Panc1 (cell line): ENCODE measurements around the gene RNF225. TPM values are rescaled to one million over a fixed set of nuclear protein-coding genes. Genes with fewer than 3 reads are reported as not detected.

ENCODE experiments used
- ATAC-seq: fragments of 200-7000 bp; cut with Tn5 transposase; 2 replicates; pipeline ENCODE4 v1.9.1; 2020; ENCODE audit warnings: mild to moderate bottlenecking, moderate library complexity
- BruUV-seq: library from RNA; stranded (reverse); fragments of 400-500 nt; replicated peaks from 2 replicates; lab custom pipeline; 2021; lab: Mats Ljungman, UMichigan
- CTCF ChIA-PET: fragments of 300-600 bp; sonication (Branson Sonifier 250); formaldehyde crosslinking; loops from one replicate; lab custom pipeline; 2022; ENCODE audit warnings: antibody characterized with exemption; lab: Charles Lee
- POLR2A ChIA-PET: fragments of 300-600 bp; sonication (Branson Sonifier 250); formaldehyde crosslinking; loops from one replicate; lab custom pipeline; 2022; ENCODE audit warnings: antibody characterized with exemption; lab: Charles Lee
- DNase-seq: peaks from one replicate; pipeline ENCODE4 v3.0.0-alpha.2; 2010; ENCODE audit warnings: low read depth, low spot score
- H3K27ac ChIP-seq: 2 replicates; pipeline ENCODE4 v1.5.1; 2011; ENCODE audit warnings: mild to moderate bottlenecking, low read length, inconsistent platforms
- H3K27me3 ChIP-seq: fragments of 200-500 bp; sonication (Bioruptor generic); 2 replicates; pipeline ENCODE4 v1.6.0; 2014; ENCODE audit warnings: low read length, inconsistent platforms; ENCODE audit not compliant: control insufficient read depth, insufficient read depth
- H3K36me3 ChIP-seq: fragments of 200-500 bp; sonication (Bioruptor generic); 2 replicates; pipeline ENCODE4 v1.5.1; 2014; ENCODE audit warnings: inconsistent platforms, mild to moderate bottlenecking, low read length, moderate library complexity; ENCODE audit not compliant: control insufficient read depth, insufficient read depth
- H3K4me1 ChIP-seq: 2 replicates; pipeline ENCODE4 v1.5.1; 2011; ENCODE audit warnings: inconsistent platforms, mild to moderate bottlenecking, low read length, moderate library complexity; ENCODE audit not compliant: control insufficient read depth, insufficient read depth
- H3K4me3 ChIP-seq, 2 experiments: 2 replicates each; pipeline ENCODE4 v1.5.1; 2011 to 2012; ENCODE audit warnings: low read depth in 2 of 2, low read length in 2 of 2, mild to moderate bottlenecking in 2 of 2, inconsistent platforms in 1 of 2, moderate library complexity in 1 of 2
- H3K9me3 ChIP-seq: fragments of 200-500 bp; sonication (Bioruptor generic); 2 replicates; pipeline ENCODE4 v1.5.1; 2014; ENCODE audit warnings: low read depth, mild to moderate bottlenecking, inconsistent platforms, low read length, moderate library complexity; ENCODE audit not compliant: control insufficient read depth, insufficient read depth
- CTCF ChIP-seq: fragments of 450-650 bp; IDR thresholded peaks from 2 replicates; pipeline ENCODE4 v1.5.1; 2017; ENCODE audit warnings: mild to moderate bottlenecking
- POLR2AphosphoS5 ChIP-seq: IDR thresholded peaks from 2 replicates; pipeline ENCODE4 v1.6.1; 2012; ENCODE audit warnings: mild to moderate bottlenecking, low read depth, low read length, moderate library complexity
- REST ChIP-seq, 2 experiments: IDR thresholded peaks; 2 replicates each; pipeline ENCODE4 v1.6.1; 2011 to 2012; ENCODE audit warnings: low read depth in 2 of 2, control low read depth in 1 of 2, low read length in 1 of 2, mild to moderate bottlenecking in 1 of 2, moderate library complexity in 1 of 2; ENCODE audit not compliant: insufficient read depth in 1 of 2
- SIN3A ChIP-seq: IDR thresholded peaks from 2 replicates; pipeline ENCODE4 v1.6.1; 2012; ENCODE audit warnings: low read depth, mild to moderate bottlenecking, low read length, moderate library complexity, borderline replicate concordance; ENCODE audit not compliant: insufficient read depth
- TCF7L2 ChIP-seq: IDR thresholded peaks from 2 replicates; pipeline ENCODE4 v1.6.1; 2011; ENCODE audit warnings: mild to moderate bottlenecking, low read depth, low read length, inconsistent platforms
- in situ Hi-C: cut with HindIII; loops from 2 replicates; pipeline ENCODE4 v1.10.0; 2016; ENCODE audit warnings: low sequenced_read_pairs, low pct_unique_long_range_greater_than_20kb
- intact Hi-C: fragments of 100-400 bp; cut with micrococcal nuclease; formaldehyde crosslinking; loops from one replicate; pipeline ENCODE4 v1.10.0; 2022; ENCODE audit not compliant: unreplicated experiment
- total RNA-seq: library from RNA; stranded (reverse); gene quantifications from one replicate; pipeline ENCODE4 v1.2.1, GENCODE V29; 2021; ENCODE audit not compliant: unreplicated experiment

RNF225 gene
- total RNA-seq, 1 experiment from 2014 or later, result 1.6 TPM

- no peaks in the 10 kb centered on the region for H3K27me3 ChIP-seq
- no peaks in the 10 kb centered on the region for H3K9me3 ChIP-seq
- ChIA-PET POLR2A (no interaction called here), CTCF (no interaction called here)
- peaks cover 26% of the 10 kb centered on the region for H3K4me1 ChIP-seq
- no peak for DNase-seq
- H3K27ac ChIP-seq, result no peak overlapping the region
- TF ChIP-seq POLR2AphosphoS5 (no peak), CTCF (no peak), SIN3A (no peak), REST (IDR thresholded peaks at IDR 0.05; ENCODE audit: insufficient read depth in 1 of 2, low read depth in 2 of 2, low read length in 1 of 2) (no peak)
- no peak for ATAC-seq
- H3K4me3 ChIP-seq, result no peak overlapping the region
- in situ Hi-C loops (no loop called here), intact Hi-C loops (no loop called here)
- BruUV-seq, result no TSS peak
- no peaks in the 10 kb centered on the region for H3K36me3 ChIP-seq
These were observed 4.4 kb downstream of the RNF225 start for GRCh38 chr19:58399903-58400302.

- peak overlapping the region; percentile 66 to 93 for H3K4me3 ChIP-seq
- CTCF ChIA-PET, result no interaction called here
- ATAC-seq (no peak), DNase-seq (no peak)
- no peaks in the 10 kb centered on the region for H3K36me3 ChIP-seq
- H3K27ac ChIP-seq, result peak overlapping the region; percentile 91
- H3K27me3 ChIP-seq, result no peaks in the 10 kb centered on the region
- POLR2A ChIA-PET, result no interaction called here
- H3K9me3 ChIP-seq, result no peaks in the 10 kb centered on the region
- no TSS peak for BruUV-seq
- TF ChIP-seq REST (IDR thresholded peaks at IDR 0.05; ENCODE audit: insufficient read depth in 1 of 2, low read depth in 2 of 2, low read length in 1 of 2) (no peak), CTCF (no peak), SIN3A (no peak), TCF7L2 (no peak), POLR2AphosphoS5 (no peak)
- intact Hi-C loops, result no loop called here
- in situ Hi-C loops, result no loop called here
- H3K4me1 ChIP-seq, result peaks cover 26% of the 10 kb centered on the region
These were observed 5.0 kb downstream of the RNF225 start for GRCh38 chr19:58400316-58400915.
